G401.6 (cell line): ENCODE results near the gene PROKR1.
"Not testable (repeated sequence)": the region's sequence is repeated elsewhere in the genome, so short reads cannot be mapped to it uniquely, and the experiment has no call there.

Experiments
- FAIRE-seq: peaks from 2 replicates; lab custom pipeline; 2012; peaks lifted over from hg19 to GRCh38; lab: Jason Lieb, UNC

Gene PROKR1

GRCh38 chr2:68659081-68659480, 15.7 kb downstream of the PROKR1 start:
- no peak for FAIRE-seq

GRCh38 chr2:68660658-68661057, 17.3 kb downstream of the PROKR1 start:
- FAIRE-seq: no peak

GRCh38 chr2:68662466-68662865, 19.1 kb downstream of the PROKR1 start:
- FAIRE-seq: no peak

- no peak for FAIRE-seq
Measured at GRCh38 chr2:68663371-68664156, 20.2 kb downstream of the PROKR1 start.

DNA sequence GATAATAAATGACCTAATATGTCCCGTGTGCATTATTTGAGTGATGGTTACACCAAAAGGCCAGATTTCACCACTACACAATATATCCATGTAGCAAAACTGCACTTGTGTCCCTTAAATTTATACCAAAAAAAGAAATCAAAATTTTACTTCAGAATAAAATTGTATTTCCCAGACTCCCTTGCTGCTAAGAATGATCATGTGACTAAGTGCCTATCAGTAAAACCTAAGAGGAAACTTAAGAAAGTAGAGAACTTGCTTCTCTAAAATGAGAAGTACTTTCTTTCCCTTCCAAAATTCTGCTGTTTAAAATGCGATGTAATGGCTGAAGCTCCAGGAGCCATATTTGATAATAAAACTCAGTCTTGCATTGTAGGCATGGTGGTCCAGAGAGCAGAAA, 24.0 kb downstream of the PROKR1 start:
- no peak for FAIRE-seq

- FAIRE-seq: no peak
Measured at GRCh38 chr2:68669651-68670050, 26.3 kb downstream of the PROKR1 start.

DNA sequence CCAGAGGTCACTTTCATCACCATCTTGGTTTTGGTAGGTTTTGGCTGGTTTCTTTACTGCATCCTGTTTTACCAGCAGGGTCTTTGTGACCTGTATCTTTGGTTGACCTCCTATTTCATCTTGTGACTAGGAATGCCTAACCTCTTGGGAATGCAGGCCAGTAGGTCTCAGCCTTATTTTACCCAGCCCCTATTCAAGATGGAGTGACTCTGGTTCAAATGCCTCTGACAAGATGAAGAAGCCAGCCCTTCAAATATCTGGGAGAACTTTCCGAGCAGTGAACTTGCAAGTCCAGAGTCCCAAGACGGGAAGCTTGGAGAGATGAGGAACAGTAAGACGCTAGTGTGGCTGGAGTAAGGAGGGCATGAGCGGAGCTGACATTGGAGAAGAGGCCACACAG, 28.6 kb downstream of the PROKR1 start:
- no peak for FAIRE-seq

- no peak for FAIRE-seq
Measured at GRCh38 chr2:68673631-68674030, 30.3 kb downstream of the PROKR1 start.

GRCh38 chr2:68675470-68675869, 32.1 kb downstream of the PROKR1 start:
- FAIRE-seq: no peak

- FAIRE-seq: not testable (repeated sequence)
Measured at GRCh38 chr2:68677837-68678236, 34.5 kb downstream of the PROKR1 start.

DNA sequence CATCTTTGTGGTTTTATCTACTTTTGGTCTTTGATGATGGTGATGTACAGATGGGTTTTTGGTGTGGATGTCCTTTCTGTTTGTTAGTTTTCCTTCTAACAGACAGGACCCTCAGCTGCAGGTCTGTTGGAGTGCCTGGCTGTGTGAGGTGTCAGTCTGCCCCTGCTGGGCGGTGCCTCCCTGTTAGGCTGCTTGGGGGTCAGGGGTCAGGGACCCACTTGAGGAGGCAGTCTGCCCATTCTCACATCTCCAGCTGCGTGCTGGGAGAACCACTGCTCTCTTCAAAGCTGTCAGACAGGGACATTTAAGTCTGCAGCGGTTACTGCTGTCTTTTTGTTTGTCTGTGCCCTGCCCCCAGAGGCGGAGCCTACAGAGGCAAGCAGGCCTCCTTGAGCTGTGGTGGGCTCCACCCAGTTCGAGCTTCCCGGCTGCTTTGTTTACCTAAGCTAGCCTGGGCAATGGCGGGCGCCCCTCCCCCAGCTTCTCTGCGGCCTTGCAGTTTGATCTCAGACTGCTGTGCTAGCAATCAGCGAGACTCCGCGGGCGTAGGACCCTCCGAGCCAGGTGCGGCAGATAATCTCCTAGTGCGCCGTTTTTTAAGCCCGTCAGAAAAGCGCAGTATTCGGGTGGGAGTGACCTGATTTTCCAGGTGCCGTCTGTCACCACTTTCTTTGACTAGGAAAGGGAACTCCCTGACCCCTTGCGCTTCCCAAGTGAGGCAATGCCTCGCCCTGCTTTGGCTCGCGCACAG, 36.0 kb downstream of the PROKR1 start:
- FAIRE-seq: not testable (repeated sequence)

DNA sequence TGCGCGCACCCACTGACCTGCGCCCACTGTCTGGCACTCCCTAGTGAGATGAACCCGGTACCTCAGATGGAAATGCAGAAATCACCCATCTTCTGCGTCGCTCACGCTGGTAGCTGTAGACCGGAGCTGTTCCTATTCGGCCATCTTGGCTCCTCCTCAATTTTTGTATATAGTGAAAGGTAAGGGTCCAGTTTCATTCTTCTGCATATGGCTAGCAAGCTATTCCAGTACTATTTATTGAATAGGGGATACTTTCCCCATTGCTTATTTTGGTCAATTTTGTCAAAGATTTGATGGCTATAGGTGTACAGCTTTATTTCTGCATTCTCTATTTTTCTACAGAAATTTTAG, 36.5 kb downstream of the PROKR1 start:
- FAIRE-seq: not testable (repeated sequence)

GRCh38 chr2:68684197-68684596, 40.8 kb downstream of the PROKR1 start:
- no peak for FAIRE-seq

DNA sequence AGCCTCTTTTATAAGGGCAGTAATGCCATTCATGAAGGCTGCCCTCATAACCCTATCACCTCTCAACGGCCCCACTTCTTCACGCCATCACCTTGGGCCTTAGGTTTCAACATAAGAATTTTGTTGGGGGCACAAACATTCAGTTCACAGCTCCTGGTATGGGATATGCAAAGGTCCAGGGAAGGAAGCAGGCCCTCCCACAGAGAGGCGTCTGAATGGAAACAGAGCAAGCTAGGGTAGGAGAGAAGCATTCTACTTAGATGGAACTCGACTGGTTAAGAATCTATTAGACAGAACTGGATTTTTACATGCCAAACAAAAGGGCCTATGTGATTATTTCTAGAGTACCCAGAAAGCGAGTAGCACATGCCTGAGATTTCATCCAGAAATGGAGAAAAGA, 42.8 kb downstream of the PROKR1 start:
- no peak for FAIRE-seq

DNA sequence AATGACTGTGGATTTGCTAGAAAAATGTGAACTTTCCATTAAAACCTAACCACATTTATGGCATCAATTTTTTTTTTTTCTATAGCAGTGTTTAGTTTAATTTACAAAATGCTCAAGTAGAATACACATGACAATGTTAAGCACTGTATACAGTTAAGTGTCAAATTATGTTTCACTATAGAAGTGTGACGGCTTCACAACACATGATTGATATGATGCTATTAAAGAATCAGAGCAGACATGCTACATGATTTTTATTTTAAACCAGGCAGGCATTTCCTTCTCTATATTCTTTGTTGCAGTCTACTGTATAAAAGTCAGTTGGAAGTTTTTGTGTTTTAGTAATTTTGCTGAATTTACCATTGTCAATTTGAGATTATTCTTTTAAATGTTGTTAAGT, 43.6 kb downstream of the PROKR1 start:
- no peak for FAIRE-seq

DNA sequence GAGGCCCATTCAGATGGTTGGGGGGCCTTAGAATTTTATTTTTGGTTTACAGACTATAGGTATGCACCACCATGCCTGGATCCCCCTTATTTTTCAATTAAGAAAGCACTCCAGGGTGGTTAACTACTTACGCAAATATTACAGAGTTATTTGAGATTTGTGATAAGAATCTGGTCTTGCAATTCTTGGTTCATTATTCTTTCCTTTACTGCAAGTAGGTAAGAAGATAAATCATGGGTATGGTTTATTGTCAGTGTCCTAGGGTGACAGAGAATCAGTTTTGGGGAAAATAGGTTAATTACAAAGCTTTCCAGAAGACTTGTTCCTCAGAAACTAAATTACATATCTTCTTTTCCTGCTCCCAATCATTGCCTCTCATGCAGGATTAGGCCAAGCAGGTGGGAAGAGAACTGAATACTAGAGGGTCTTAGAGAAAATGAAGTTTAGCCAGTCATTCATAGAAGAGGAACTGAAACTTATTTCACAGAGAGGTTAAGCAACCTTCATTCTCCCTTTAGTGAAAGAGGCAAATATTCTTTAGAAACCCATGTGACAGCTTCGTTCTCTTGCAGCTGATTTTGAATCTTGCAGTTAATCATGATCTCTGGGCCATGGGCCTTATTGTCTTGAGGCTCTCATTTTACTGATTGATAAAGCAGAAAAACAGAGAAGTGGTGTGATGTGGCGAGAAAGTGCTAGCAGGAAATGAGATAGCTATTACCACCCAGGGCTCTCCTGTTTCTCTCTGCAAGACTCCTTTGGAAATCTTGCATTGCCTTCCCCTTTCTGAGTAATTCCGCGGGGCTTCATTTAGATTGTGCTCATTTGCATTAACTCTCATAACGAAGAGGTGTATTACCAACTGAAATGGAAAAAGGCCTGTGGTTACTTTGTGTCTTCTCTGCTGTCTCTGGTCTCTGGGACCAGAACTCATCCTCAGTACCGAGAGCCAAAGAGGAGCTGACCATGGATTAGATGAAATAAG, 46.5 kb downstream of the PROKR1 start:
- no peak for FAIRE-seq

- no peak for FAIRE-seq
Measured at GRCh38 chr2:68690851-68691250, 47.5 kb downstream of the PROKR1 start.

DNA sequence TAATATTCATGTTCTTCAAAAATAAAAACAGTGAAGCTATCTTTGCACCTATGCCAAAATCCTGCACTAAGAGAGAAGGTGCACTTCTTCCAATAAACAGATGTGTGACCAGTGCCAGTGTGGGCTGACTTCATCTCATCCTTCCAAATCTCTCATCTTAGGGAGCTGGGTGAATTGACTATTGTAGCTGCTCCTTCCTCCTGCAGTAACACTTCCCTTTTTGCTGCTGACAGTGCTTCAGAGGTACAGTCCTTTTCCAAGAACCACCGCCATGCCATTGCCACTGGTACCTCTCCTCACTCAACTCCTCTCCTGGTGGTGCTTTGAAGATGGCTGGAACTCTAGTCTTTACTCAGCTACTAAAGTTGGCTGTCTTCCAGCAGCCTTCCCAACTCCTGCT, 49.1 kb downstream of the PROKR1 start:
- FAIRE-seq: no peak

DNA sequence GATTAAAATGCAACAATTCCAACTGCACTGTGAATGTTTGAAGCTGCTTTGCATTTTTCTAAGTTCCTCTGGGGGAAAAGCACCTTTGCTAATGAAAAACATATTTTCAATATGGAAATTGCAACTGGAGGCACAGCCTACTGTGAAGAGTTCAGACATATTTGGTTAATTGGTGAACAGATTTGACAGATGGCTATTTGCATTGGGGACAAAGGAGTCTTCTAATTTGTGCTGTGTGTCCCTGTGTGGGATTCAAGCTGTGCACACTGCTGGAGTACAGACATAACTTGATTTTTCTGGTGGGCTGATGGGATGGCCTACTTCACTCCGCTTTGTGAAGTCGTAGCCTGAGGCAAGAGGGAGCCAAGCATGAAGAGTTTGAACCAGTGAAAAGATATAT, 50.6 kb downstream of the PROKR1 start:
- FAIRE-seq: no peak

- no peak for FAIRE-seq
Measured at GRCh38 chr2:68695971-68696370, 52.6 kb downstream of the PROKR1 start.

DNA sequence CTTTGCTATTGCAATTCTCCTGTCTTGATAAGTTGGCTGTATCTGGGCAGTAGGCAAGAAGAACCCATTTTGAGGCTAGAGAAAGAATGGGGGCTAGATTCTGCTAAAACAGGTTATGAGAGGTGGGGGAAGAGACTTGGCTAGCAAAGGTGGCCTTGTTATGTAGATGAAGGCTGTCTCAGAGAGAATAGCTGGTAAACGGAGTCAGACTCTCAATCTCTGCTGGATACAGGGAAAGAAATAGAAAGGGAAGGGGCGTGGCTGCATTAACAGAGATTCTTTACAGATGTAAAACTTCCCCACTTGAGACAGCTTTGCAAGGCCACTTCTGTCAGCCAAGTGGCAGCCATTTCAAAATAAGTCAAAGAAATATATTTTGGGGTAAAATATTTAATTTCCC, 53.2 kb downstream of the PROKR1 start:
- no peak for FAIRE-seq

DNA sequence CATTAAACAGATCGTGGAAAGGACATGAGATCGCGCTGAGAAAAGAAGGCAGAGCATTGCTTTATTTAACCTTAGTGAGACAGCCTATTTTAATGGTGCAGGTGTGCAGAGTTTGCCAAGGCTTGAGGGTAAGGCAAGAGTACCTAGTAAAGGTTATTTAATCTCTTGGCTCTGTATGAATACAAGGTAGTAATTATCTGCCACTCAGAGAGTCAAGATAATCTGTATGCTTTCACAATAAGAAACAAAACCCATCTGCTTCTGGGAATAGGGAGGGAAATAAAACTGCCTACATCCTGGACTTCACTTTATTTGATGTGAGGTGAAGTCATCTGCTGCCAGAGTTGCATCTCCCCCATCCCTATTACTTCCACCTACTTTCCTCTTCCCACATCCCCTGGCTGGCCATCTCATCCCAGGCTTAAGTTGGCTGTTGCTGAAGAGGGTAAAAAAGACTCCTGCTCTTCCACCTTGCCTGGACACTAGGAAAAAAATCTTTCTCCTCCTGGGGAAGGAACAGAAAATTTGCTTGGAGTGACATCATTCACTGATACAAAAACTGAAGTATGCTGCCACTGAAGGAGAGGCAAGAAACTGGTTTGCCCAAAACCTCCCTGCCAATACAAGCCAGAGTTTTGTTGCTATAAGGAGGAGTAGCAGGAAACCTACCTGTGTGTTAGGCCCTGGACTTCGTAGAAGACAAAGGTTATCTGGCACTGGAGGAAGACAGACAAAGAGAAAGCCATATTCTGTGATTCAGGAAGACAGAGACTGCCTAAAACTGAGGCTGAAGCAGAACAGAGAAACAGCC, 55.4 kb downstream of the PROKR1 start:
- FAIRE-seq: no peak
